Measurements from ENCODE around the gene TMEM248. TPM values are rescaled to one million over a fixed set of nuclear protein-coding genes. Genes with fewer than 3 reads are reported as not detected.

TMEM248 gene
- total RNA-seq, 6 donors from 2014 or later: 55.5 to 153 (median 111) TPM

- 76 to 82% methylated on average over 7 of the region's 7 CpGs for WGBS, 2 donors
- TF ChIP-seq CTCF (IDR thresholded peaks at IDR 0.05): no peak
- TF ChIP-seq POLR2A (IDR thresholded peaks at IDR 0.05): no peak
- TF ChIP-seq EP300 (IDR thresholded peaks at IDR 0.05): no peak
- TF ChIP-seq POLR2AphosphoS5 (IDR thresholded peaks at IDR 0.05): no peak
- peaks cover 33 to 67% (median 38%) of the 10 kb centered on the region in 4 donors for H3K4me1 ChIP-seq
These were observed 6.4 kb downstream of the TMEM248 start for GRCh38 chr7:66927348-66927948.

GRCh38 chr7:66928388-66928787, 7.4 kb downstream of the TMEM248 start:
- no peaks in the 10 kb centered on the region for H3K9me3 ChIP-seq
- H3K27ac ChIP-seq: no peak overlapping the region
- ATAC-seq (ENCODE audit: low FRiP score in 2 of 2) (no peak), DNase-seq (peak in 1 of 2 donors; percentile 40)
- no peaks in the 10 kb centered on the region for H3K27me3 ChIP-seq
- TF ChIP-seq CTCF (IDR thresholded peaks at IDR 0.05): no peak
- TF ChIP-seq EP300 (IDR thresholded peaks at IDR 0.05): peak in 1 of 4 donors; percentile 17
- H3K4me3 ChIP-seq: no peak overlapping the region
- whole genome bisulfite sequencing, 2 donors: 79 to 88% methylated on average over 4 of the region's 4 CpGs
- H3K4me1 ChIP-seq: peaks cover 26 to 67% (median 29%) of the 10 kb centered on the region in 4 donors
- H3K36me3 ChIP-seq: peaks cover 0 to 21% (median 2%) of the 10 kb centered on the region in 4 donors

More at GRCh38 chr7:66927348-66927948, 6.4 kb downstream of the TMEM248 start:
- DNase-seq: no peak
- no peaks in the 10 kb centered on the region for H3K27me3 ChIP-seq
- H3K27ac ChIP-seq: peak overlapping the region in 1 of 4 donors; percentile 3
- H3K4me3 ChIP-seq: no peak overlapping the region
- H3K36me3 ChIP-seq: peaks cover 0 to 21% (median 2%) of the 10 kb centered on the region in 4 donors
- ATAC-seq (ENCODE audit: low FRiP score in 2 of 2): no peak
- H3K9me3 ChIP-seq: no peaks in the 10 kb centered on the region

GRCh38 chr7:66929165-66929564, 8.1 kb downstream of the TMEM248 start:
- no peaks in the 10 kb centered on the region for H3K9me3 ChIP-seq
- H3K36me3 ChIP-seq: peaks cover 0 to 18% (median 2%) of the 10 kb centered on the region in 4 donors
- WGBS, 2 donors: 93 to 95% methylated on average over 8 of the region's 8 CpGs
- DNase-seq: no peak
- no peak overlapping the region for H3K4me3 ChIP-seq
- no peak for ATAC-seq (ENCODE audit: low FRiP score in 2 of 2)
- H3K4me1 ChIP-seq: peaks cover 23 to 60% (median 23%) of the 10 kb centered on the region in 4 donors
- TF ChIP-seq POLR2AphosphoS5 (IDR thresholded peaks at IDR 0.05) (no peak), POLR2A (IDR thresholded peaks at IDR 0.05) (no peak), EP300 (IDR thresholded peaks at IDR 0.05) (no peak), CTCF (IDR thresholded peaks at IDR 0.05) (no peak)
- no peaks in the 10 kb centered on the region for H3K27me3 ChIP-seq
- H3K27ac ChIP-seq: no peak overlapping the region

- DNase-seq (no peak), ATAC-seq (ENCODE audit: low FRiP score in 2 of 2) (no peak)
These were observed 8.9 kb downstream of the TMEM248 start for GRCh38 chr7:66929935-66930334.

More at GRCh38 chr7:66929935-66930334, 8.9 kb downstream of the TMEM248 start:
- Histone ChIP-seq H3K27me3 (no peaks in the 10 kb centered on the region), H3K4me3 (no peak overlapping the region), H3K36me3 (peaks cover 0 to 16% (median under 1%) of the 10 kb centered on the region in 4 donors), H3K9me3 (no peaks in the 10 kb centered on the region), H3K4me1 (peaks cover 18 to 52% (median 23%) of the 10 kb centered on the region in 4 donors), H3K27ac (no peak overlapping the region)
- TF ChIP-seq CTCF (IDR thresholded peaks at IDR 0.05): no peak
- TF ChIP-seq POLR2A (IDR thresholded peaks at IDR 0.05): no peak
- TF ChIP-seq EP300 (IDR thresholded peaks at IDR 0.05): no peak
- no peak for TF ChIP-seq POLR2AphosphoS5 (IDR thresholded peaks at IDR 0.05)
- WGBS, 2 donors: 96 to 99% methylated on average over 5 of the region's 5 CpGs
